Stimulated activated CD8-positive, alpha-beta memory T cell treated with anti-CD3 and anti-CD28 coated beads, Interleukin-12 subunit alpha, Interleukin-12 subunit beta, amount 100 ng/mL, for 24 hours (primary cell): ENCODE data around the gene CNKSR3.

Experiments used
- DNase-seq: peaks from one replicate; pipeline ENCODE4 v3.0.0-alpha.2; 2020; ENCODE audit errors: extremely low read depth

Gene CNKSR3

GRCh38 chr6:154414021-154414813 is 96.3 kb downstream of the CNKSR3 start:
- DNase-seq, result no peak

DNA sequence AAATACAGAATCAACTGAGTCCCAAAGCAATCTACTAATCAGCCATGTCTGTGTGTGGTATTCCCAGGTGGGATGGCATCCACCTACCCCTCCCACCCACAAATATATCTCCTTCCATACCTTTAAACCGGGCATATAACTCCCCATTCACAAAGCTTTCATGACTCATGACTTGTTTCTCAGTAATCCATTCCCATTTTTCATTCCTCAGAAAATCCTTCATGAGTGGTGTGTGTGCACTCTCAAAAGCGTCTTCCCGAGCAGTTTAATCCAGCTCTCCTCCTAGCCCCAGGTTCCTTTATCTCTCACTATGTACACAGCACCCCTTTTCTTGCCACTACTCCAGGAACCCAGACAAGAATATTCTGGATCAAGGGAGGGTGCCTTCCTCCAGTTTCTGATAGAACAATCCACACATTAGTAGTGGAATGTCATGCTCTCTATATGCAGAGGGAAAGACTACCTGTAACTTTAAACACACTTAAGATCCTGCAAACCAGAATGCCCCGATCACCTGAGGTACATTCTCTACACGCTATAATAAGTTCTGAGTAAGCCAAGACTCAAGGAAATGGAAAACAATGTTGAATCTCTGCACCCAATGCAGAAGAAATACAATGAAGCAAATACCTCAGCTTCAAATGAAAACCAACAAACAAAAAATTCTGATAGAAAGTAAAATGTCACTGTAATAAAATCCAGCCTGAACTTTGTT is 98.2 kb downstream of the CNKSR3 start:
- no peak for DNase-seq

DNA sequence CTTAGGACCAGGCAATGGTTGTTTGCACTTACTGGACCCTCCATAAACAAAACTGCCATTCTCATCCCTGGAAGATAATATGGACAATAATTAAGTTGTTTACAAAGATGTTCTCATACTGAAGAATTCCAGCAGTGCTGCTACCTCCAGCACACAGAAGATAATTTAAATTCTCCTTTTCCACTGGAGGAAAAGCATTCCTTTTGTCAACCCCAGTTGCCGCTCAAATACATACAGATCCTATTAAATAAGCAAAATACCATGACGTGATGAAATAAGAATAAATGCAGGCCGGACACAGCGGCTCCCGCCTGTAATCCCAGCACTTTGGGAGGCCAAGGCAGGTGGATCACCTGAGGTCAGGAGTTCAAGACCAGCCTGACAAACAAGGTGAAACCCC is 99.4 kb downstream of the CNKSR3 start:
- DNase-seq, result no peak

- DNase-seq, result no peak
Measured at GRCh38 chr6:154410619-154411072, 99.8 kb downstream of the CNKSR3 start.

DNA sequence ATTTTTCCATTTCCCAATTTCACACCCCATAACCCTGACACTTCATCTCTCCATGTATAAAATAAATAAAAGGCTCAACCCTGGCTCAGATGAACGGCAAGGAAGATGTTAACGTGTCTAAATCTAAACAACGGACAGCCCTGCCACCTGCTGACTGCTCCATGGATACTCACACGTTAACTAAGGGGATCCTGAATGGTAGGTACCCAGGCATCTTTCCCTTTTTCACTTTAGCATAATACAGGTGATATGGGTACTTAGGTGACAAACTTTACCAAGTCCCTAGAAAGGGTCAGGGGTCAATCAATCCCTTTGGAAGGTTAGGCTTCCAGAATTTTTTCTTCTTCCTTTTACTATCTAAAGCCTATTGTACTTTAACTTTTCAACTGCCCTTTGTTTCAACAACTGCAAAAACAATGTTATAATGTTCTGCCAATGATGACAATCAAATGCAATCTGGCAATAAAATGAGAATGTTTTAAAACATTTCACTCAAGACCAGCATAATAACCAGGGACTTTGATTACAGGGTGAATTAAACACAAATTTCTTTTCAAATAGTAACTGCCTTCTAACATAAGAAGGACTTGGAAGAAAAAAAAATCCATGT is 101.5 kb downstream of the CNKSR3 start:
- no peak for DNase-seq

GRCh38 chr6:154407440-154407839 is 103.0 kb downstream of the CNKSR3 start:
- no peak for DNase-seq

DNA sequence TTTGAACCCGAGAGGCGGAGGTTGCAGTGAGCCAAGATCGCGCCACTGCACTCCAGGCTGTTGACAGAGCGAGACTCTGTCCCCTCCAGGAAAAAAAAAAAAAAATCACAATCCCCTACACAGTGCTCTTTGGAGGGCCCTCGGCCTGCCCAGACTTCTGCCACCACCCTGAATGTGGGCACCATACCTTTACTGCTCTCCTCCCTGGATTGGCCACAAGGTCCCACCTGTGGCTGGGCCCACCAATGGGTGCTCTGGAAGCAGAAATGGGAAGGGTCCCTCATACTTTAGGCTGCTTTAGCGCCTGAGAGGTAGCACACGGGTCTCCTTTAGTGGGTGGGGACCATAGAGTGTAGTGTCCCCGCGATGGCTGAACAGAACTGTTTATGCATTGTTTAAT is 103.6 kb downstream of the CNKSR3 start:
- DNase-seq, result no peak

GRCh38 chr6:154406301-154406700 is 104.2 kb downstream of the CNKSR3 start:
- no peak for DNase-seq

DNA sequence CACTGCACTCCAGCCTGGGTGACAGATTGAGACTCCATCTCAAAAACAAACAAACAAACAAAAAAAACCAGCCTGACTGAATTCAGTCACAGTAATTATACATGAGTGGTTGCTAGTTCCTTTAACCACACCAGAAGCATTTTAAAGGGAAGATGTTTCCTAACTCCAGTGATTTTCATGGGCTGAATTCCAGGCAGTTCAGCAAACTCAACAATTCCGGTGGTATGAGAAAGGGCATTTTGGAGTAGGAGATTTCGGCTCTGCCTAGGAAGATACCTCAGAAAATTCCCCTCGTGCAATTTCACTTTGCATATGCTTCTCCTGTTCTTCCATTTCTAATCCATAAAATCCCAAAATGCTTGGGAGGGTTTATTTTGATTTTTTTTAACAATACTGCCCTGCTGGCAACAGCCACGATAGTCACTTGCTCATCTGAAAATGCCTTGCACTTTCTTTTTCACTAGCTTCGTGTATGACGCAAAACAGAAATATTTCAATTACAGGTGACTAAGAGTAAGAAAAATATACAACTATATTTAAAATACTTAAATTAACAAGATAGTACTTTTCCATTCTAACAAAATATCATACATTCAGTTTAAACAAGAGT is 105.6 kb downstream of the CNKSR3 start:
- DNase-seq, result no peak

- DNase-seq, result no peak
Measured at GRCh38 chr6:154403788-154404187, 106.7 kb downstream of the CNKSR3 start.

DNA sequence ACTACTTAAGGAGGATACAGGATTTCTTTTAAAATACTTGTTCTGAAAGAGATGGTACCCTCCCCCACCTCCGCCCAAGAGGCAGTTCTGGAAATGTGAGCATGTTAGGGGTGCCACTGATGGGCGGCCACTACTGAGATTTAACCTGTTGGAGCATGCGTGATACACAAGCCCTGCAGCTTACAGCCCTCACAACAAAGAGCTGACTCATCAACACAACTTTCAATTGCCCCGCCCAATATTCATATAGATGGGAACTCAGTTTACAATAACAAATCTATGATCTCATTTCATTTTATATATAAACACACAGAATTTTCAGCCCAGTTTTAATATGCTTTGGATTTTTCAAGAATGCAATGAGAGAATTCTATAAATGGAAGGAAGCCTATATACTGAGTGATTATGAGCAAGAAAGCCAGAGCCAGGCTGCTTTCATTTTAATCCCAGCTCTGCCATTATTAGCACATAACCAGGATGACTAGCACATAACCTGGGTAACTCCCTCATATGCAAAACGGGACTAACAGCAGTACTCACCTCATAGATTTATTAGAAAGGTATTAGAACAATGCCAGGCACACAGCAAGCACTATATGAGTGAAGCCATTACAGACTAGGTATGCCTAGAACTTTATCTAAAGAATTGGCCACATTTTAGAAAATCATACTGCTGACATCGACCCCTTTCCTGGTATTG is 108.3 kb downstream of the CNKSR3 start:
- DNase-seq, result no peak

GRCh38 chr6:154399097-154399496 is 111.4 kb downstream of the CNKSR3 start:
- DNase-seq, result no peak

DNA sequence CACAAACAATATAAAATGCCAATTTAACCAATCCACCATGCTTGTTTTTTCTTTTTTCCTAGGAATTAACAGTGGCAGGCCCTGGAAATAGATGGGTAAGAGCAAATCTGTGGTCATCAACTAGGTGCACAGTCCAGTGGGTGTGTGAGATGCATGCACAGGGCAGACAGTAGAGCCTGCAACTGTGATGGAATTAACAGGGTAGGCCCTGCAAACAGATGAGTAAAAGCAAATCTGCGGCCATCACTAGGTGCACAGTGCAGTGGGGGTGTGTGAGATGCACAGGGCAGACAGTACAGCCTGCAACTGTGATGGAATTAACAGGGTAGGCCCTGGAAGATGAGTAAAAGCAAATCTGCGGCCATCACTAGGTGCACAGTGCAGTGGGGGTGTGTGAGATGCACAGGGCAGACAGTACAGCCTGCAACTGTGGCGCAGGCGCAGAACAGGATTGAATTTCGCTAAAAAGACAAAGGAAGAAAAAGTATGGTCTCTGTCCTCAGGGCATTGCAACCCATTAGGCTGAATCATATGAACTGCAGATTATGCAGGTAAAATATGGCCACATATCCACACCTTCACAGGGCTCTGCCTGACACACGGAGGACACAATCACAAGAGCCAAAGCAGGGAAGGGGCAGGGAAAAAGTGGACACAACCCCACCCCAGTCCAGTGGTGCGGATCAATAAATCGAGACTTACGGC is 112.8 kb downstream of the CNKSR3 start:
- DNase-seq, result no peak

GRCh38 chr6:154395878-154396277 is 114.6 kb downstream of the CNKSR3 start:
- DNase-seq, result no peak

- DNase-seq, result no peak
Measured at GRCh38 chr6:154395316-154395715, 115.2 kb downstream of the CNKSR3 start.

DNA sequence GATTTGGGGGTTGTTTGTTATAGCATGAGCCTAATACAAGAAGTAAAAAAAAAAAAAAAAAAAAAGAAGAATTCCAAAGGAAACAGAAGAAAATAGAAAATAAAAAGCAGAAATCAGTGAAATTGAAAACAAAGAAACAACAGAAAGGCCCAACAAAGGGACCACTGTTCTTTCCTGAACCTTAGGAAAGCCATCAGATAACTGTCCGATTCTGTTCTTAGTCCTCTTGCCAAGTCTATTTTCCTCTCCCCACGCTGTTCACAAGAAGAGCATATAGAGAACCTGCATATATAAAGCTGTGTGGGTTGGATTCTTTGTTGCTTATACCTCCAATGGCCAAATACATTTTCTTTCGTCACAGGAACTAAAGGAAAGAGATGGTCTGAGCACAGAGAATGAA is 115.9 kb downstream of the CNKSR3 start:
- no peak for DNase-seq

GRCh38 chr6:154390034-154390433 is 120.5 kb downstream of the CNKSR3 start:
- DNase-seq, result no peak

DNA sequence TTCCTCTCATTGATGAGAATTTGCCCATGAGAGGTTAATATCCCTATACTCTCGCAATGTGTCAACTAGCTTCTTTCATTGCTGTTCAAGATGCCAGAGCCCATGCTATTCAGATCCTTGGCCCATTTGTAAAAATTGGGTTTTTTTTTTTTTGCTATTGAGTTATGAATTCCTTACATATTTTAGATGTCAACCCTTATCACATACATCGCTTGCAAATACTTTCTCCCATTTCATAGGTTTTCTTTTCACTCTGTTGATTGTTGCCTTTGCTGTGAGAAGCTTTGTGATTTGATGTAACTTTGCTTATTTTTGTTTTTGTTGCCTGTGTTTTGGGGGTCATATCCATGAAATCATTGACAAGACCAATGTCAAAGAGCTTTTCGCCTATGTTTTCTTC is 121.7 kb downstream of the CNKSR3 start:
- DNase-seq, result no peak

GRCh38 chr6:154386848-154387717 is 123.4 kb downstream of the CNKSR3 start:
- DNase-seq, result no peak

GRCh38 chr6:154384191-154384590 is 126.3 kb downstream of the CNKSR3 start:
- no peak for DNase-seq
